GM19438 (cell line): ENCODE results near the gene MRPL38.
"Not testable (repeated sequence)": the region's sequence is repeated elsewhere in the genome, so short reads cannot be mapped to it uniquely, and the experiment has no call there.

Source experiments
- ATAC-seq: cut with Tn5 transposase; IDR thresholded peaks from one replicate; pipeline ENCODE4 v1.9.1; 2021; ENCODE audit warnings: low read depth; ENCODE audit not compliant: unreplicated experiment

Gene MRPL38

DNA sequence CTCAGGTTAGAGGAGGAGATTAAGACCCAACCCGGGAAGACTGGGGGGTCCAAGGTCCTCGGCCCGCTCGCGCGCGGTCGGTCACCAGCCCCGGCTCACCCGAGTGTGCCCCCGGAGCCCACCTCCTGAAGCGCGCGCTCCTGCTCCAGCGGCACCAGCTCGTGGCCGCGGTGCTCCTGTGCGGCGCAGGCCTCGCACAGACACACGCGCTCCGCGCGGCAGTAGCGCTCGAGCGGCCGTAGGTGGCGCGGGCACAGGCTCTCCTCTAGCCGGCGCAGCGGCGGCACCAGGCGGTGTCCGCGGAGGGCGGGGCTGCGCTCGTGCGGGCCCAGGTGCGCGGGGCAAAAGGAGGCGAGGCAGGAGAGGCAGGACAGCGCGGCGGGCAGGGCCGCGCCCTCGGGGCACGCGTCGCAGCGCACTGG is 26.9 kb downstream of the MRPL38 start:
- peak; percentile 49 for ATAC-seq

DNA sequence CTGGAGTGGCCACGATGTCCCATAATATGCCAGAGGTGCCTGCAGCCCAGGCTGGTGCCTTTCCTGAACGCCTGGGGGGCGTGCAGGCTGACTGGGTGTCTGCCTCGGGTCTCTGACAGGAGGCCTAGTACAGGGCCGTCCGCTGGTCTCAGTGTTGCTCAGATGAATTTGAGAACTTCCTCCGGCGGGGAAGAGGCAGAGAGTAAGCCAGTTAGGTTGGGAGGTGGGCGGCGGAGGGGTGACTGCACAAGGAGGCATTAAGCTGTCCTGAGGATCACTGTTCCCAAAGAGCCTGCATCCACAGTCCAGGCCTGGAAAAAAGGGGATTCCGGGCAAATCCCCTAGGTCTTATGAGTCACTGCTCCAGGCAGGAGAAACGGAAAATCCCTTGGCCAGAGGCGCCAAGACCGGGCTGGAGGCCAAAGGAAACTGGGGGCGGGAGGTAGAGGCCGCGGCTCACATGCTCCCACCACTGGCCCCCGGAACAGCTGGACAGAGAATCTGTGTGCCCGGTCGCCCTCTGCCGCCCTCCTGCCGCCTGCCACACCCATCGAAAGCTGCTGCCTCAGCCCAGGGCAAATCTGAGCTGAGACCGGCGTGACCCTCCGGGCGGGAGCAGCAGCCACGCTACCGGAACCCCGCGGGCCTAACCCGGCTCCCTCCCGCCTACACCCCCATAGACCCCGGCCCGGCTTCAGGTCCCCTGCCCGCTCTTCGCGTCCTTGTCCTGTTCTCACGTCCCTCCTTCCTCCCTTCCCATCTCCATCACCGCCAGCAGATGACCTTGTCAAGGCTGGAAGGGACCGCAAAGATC is 27.5 kb downstream of the MRPL38 start:
- no peak for ATAC-seq

DNA sequence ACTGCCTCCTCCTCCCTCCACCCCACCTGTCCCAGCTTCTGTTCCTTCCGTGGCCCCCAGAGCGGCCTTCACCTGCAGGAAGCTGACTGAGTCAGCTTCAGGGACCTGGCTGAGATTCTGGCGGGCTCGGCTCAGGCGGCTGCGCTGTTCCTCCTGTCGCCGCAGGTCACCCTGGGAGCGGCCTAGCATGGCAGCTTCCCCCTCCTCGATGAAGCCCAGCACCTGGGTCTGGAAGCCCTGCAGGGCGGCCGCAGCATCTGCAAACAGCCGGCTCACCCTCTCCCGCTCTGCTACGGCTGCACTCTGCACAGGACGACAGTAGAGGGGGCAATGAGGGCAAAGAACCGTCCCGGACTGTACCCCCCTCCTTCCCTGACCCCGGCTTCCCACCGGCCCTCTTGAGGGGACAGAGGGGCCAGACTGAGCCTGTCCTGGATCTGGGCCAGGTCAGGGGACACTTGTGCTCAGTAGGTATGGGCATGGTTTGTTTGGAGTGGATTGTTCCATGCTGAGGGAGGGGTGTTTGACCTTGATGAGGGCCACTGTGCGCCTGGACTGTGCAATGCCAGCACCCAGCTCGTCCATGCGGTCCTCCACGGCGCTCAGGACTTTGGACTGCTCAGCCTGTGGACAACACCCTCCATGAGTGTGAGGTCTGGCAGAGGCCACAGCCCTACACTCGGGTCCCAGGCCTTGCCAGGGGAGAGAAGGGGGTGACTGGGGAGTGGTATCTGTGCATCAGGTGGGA is 28.3 kb downstream of the MRPL38 start:
- no peak for ATAC-seq

DNA sequence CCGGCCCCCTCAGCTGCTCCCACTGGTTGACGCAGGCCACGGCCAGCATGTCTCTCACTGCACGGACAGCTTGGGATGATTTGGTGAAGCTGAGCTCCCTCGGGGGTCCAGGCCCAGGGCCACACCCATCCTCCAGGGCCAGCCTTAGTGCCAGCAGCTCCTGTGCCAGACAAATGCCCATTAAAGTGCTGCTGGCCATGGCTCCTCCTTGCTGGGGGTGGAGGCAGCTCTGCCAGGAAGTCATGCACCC is 28.8 kb downstream of the MRPL38 start:
- no peak for ATAC-seq

DNA sequence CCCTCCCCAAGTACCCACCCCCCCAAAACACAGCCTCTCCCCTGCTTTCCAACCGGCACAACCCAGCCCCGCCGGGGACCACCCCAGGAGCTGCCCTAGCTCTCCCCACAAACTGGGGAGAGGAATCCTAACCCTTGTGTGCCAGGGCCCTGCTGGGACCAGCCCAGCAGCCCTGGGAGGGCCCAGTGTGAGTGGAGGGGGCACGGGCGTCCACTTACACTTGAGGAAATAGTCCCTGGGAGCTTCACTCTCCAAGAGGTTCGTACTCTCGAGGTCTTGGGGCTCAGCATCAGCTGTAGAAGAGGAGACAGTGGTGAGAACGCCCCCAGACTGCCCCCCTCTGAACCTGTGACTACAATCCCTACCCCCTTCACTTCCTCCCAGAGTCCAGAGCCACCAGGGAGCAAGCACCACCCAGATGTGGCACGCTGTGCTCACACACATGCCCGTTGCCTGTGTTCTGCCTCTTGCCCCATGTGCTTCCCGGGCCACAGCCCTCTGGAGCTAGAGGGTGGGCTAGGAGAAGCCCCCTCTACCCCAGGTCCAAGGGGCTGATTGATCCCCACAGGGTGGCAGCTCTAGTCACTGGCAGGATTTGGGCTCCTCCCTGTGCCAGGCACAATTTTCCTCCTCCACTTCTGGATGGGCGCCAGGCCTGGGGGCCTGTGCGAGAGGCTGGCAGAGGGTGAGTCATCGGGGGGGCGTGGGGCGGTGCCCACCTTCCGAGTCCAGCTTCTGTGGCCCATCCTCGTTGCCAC is 29.3 kb downstream of the MRPL38 start:
- ATAC-seq, result no peak

DNA sequence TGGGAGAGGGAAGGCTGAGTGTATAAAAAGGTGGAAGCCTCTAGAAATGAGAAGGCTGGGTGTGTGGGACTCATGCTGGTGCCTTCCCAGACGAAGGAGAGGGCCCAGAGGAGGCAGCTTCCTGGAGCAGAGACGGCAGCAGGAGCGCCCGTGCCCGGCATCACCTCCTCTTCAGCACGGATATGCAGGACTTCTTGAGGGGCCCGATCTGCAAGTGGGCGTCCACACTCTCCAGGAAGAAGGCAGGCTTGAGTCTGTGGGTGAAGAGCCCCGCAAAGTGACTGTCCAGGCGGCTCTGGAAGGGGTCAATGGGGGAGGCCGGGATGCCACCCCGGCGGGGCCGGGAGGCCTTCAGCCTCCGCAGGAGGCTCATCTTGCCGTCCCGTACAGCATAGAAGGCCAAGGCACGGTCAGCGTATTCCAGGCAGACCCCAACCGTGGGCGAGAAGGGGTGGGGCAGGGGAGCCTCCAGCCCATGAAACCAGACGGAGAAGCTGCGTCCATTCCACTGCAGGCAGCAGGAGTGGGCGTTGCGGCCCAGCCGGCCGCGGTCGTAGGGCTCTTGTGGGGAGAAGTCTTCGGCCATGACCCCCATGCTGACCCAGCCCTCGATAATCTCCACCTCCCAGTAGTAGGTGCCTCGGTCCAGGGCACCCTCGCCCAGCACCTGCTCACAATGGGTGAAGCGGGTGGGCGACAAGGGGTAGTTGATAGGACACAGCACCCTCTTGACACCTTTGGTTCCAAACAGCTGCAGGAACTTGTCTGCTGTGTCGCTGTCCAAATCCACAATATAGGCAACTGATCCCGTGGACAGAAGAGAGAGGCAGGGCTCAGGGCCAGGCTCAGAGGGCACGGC is 30.1 kb downstream of the MRPL38 start:
- no peak for ATAC-seq

DNA sequence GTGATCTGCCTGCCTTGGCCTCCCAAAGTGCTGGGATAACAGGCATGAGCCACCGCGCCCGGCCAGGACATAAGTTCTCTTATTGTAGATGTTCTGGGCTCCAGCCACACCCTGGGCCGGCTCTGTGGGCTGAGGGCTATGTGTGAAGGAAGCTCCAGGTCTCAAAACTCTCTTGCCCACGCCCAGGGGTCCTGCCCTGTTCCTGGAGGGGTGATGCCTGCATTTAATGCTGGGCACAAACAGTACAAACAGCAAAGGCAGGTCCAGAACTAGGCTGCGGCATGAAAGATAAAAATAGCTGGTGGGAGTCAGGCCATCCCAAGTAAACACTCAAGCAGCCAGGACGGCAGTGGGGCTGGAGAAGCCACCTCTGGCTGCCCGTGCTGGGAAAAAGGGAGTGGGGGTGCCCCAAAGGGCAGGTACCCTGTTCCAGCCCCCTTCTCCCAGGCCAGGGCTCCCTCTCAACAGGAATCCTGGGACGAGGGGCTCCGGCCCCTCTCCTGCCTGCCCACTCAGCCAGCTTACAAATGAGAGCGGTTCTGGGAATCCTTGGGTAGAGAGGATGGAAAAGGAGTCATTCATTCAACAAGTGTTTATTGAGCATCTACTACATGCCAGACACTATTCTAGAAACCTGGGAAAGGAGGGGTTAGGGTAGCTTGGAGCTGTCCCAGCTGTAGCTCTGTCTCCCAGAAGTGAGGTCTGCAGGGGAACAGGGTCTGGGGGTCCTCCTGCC is 30.9 kb downstream of the MRPL38 start:
- ATAC-seq, result no peak

DNA sequence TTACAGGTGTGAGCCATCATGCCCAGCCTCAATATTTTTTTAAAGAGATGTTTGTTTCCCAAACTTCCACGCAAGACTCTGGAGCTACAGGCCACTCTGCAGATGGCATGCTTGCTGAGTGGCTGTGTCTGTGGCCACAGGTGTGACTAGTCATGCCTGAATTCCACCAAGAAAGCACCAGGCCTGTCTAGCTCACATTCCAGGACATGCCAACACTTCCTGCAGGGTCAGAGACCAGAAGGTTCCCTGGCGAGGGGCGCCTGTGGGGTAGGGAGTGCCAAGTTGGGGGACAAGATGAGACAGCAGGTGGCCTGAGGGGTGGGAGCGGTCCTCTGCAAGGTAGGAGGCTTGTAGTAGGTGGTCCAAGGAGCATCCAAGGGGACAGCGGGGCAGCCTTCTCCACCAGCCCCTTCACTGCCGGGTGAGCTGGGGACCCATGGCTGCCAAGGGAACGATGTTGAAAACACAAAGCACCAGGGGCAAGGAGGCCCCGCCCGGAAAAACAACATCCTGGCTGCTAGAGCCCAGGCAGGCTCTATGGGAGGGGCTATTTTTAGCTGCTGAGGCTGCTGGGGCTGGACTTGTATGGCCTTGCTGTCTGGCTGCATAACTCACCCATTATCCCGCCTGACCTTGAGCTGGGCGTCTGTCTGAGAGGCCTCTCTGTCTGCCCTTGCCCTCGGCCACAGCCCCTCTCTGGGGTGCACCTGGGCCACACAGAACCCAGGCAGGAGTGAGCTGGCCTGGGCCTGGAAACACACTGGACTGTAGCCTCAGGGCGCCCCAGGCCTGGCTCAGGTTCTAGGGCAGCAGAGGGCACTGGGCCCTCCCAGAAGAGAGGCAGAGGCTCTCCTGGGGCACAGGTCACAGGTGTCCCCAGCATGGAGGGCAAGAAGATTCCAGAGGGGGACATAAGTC is 32.0 kb downstream of the MRPL38 start:
- no peak for ATAC-seq

DNA sequence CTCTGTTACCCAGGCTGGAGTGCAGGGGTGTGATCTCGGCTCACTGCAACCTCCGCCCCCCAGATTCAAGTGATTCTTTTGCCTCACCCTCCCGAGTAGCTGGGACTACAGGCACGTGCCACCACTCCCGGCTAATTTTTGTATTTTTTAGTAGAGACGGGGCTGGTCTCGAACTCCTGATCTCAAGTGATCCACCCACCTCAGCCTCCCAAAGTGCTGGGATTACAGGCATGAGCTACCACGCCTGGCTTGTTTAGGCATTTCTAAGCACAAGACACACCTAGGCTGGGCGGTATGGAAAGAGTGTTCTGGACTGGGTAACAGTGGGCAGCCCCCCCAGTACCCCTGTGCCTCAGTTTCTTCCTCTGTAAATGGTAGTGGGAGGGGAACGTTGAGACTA is 34.5 kb downstream of the MRPL38 start:
- ATAC-seq, result not testable (repeated sequence)

DNA sequence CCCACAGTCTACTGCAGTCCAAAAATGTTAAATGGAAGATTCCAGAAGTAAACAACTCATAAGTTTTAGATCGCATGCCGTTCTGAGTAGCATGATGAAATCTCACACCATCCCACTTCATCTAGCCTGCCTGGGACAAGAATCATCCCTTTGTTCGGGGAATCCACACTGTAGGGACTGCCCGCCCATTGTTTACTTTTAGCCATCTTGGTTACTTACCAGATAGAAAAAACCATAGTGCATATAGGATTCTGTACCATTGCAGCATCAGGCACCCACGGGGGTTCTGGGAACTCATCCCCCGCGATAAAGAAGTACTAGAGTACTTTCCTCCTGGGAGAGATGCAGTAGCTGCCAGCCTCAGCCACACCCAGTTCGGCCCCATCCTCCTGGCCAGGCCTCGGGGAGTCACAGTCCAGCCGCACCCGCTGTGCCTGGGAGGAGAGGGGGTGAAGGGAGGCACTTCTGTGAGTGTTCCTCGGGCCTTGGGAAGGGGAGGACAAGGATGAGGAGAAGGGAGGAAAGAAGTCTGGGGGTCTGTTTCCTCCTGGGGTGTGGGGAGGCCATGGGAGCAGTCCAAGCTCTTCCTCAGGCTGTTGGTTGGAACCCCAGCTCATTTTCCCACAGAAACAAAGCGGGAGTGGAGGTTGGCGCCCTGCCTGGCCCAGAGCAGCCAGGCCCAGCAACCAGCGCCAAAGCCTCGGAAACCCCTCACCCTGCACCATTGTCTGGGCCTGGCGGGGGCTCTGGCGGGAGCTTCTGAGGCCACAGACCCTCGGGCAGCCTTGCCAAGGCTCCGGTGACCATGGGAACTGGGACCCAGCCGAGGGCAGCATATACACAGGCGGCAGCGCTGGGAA is 35.2 kb downstream of the MRPL38 start:
- ATAC-seq, result no peak

DNA sequence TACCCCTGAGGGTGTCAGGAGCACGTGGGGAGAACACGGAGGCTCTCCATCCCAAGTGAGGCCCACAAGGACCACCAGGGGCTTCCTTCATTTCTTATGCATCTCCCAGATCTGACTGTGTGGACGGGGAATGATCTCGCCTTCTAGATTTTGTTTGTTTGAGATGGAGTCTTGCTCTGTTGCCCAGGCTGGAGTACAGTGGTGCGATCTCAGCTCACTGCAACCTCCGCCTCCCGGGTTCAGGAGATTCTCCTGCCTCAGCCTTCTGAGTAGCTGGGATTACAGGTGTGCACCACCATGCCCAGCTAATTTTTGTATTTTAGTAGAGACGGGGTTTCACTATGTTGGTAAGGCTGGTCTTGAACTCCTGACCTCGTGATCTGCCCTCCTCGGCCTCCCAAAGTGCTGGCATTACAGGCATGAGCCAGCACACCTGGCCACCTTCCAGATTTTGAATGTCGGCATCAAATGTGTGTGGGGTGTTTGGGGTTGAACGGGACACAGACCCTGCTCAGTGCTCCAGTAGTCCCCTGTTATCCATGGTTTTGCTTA is 35.9 kb downstream of the MRPL38 start:
- not testable (repeated sequence) for ATAC-seq

DNA sequence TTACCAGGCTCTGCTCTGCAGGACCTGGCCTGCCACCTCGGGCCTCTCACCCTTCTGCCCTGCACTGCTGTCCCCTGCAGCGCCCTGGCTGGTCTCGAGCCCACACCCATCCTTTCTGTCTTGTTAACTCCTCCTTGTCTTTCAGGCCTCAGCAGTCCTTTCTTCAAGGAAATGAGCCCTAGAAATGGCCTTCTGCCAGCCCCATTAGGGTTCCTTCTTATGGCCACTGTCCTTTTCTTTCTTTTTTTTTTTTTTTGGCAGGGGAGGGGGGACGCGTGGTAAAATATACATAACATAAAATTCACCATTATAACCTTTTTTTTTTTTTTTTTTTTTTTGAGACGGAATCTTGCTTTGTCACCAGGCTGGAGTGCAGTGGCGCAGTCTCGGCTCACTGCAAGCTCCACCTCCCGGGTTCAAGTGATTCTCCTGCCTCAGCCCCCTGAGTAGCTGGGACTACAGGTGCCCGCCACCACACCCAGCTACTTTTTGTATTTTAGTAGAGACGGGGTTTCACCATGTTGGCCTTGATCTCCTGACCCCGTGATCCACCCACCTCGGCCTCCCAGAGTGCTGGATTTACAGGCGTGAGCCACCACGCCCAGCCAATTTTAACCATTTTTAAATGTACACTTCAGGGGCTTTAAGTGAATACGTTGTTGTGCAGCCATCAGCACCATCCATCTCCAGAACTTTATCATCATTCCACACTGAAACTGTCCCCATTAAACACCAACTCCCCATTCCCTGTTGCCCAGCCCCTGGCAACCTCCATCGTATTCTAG is 39.1 kb downstream of the MRPL38 start:
- ATAC-seq, result not testable (repeated sequence)

DNA sequence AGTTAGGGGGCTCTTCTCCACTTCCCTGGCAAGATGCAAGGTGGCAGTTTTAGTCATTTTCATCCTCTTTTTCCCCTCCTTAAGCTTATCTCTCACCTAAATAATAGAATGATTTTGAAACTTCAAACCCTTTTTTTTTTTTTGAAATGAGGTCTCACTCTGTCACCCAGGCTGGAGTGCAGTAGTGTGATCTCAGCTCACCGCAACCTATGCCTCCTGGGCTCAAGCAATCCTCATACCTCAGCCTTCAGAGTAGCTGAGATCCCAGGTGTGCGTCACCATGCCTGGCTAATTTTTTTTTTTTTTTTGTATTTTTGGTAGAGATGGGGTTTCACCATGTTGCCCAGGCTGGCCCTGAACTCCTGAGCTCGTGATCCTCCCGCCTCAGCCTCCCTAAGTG is 39.8 kb downstream of the MRPL38 start:
- ATAC-seq, result peak; percentile 17

DNA sequence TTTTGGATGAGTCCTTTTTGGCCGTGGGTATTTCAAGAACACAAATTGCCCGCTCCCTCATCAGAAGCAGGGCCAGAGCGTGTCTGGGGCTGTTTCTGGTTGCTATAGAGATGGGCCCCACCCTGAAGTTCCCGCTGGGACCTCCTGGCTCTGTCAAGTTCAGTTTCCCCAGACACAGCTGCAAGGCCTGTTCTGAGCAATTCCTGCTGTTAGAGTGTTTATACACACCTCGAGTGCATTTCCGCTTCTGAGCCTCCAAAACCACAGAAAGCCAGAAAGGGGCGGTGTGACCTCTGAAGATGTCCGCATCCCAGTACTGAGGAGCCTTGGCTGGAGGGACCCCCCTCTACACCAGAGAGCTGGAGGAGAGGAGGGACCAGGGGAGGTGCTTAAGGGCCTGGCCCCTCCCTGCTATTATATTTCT is 40.2 kb downstream of the MRPL38 start:
- ATAC-seq, result peak; percentile 93

DNA sequence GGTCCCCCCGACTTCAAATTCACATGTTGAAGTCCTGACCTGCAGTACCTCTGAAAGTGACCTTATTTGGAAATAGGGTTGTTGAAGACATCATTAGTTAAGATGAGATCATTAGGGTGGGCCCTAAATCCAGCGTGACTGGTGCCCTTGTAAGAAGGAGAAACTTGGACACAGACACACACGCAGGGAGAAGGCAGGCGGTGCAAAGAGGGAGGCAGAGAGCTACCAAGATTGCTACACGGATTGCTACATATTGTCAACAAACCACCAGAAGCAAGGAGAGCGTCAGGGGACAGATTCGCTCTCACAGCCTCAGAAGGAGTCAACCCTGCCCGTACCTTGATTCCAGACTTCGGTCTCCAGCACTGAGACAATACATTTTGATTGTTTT is 42.8 kb downstream of the MRPL38 start:
- no peak for ATAC-seq

DNA sequence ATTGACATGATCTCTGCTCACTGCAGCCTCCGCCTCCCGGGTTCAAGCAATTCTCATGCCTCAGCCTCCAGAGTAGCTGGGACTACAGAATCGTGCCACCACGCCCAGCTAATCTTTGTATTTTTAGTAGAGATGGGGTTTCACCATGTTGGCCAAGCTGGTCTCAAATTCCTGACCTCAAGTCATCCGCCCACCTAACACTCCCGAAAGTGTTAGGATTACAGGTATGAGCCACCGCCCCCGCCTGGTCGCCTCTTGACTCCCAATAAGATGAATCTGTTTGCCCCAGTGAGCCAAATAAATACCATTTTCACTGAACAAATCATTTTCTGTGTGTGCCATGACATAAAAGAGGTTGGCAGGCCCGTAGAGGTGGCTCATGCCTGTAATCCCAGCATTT is 45.3 kb downstream of the MRPL38 start:
- not testable (repeated sequence) for ATAC-seq
